CD1c-positive myeloid dendritic cell (primary cell): ENCODE measurements around the gene SFTPA2.
"Not testable (repeated sequence)": the region's sequence is repeated elsewhere in the genome, so short reads cannot be mapped to it uniquely, and the experiment has no call there.

Source experiments
- DNase-seq: peaks from one replicate; pipeline ENCODE4 v3.0.0-alpha.2; 2016; ENCODE audit errors: extremely low spot score

The SFTPA2 gene

GRCh38 chr10:79511891-79512583, 48.2 kb downstream of the SFTPA2 start, which contains the start of gene EIF5AL1:
Gene EIF5AL1 (plus strand): TSS chr10:79512533. CDS start chr10:79512650, 117 bp downstream.
- not testable (repeated sequence) for DNase-seq

- not testable (repeated sequence) for DNase-seq
Observed at GRCh38 chr10:79509934-79510508, 50.2 kb downstream of the SFTPA2 start.

GRCh38 chr10:79509306-79509933, 50.8 kb downstream of the SFTPA2 start:
- not testable (repeated sequence) for DNase-seq

- DNase-seq = not testable (repeated sequence)
Observed at GRCh38 chr10:79508245-79508644, 52.0 kb downstream of the SFTPA2 start.

GRCh38 chr10:79507440-79508167, 52.6 kb downstream of the SFTPA2 start:
- no peak for DNase-seq
